Chondrocyte (in vitro differentiated cells): ENCODE data around the gene ZNF653. TPM values are rescaled to one million over a fixed set of nuclear protein-coding genes. Genes with fewer than 3 reads are reported as not detected.

Experiments used
- DNase-seq: peaks from one replicate; pipeline ENCODE4 v3.0.0; 2021; ENCODE audit warnings: mixed read lengths, low spot score
- H3K27ac Mint-ChIP-seq: one replicate; pipeline ENCODE4 v1.8.0; 2021; ENCODE audit warnings: mild to moderate bottlenecking, moderate library complexity, mixed read lengths; ENCODE audit not compliant: unreplicated experiment
- H3K27me3 Mint-ChIP-seq: 2 replicates; pipeline ENCODE4 v1.8.0; 2021; ENCODE audit warnings: low read depth, mixed read lengths
- H3K36me3 Mint-ChIP-seq: 2 replicates; pipeline ENCODE4 v1.8.0; 2021; ENCODE audit warnings: low read depth, mixed read lengths
- H3K4me1 Mint-ChIP-seq: 2 replicates; pipeline ENCODE4 v1.8.0; 2021; ENCODE audit warnings: low read depth, mild to moderate bottlenecking, mixed read lengths
- H3K4me3 Mint-ChIP-seq: one replicate; pipeline ENCODE4 v1.8.0; 2021; ENCODE audit warnings: mild to moderate bottlenecking, moderate library complexity, mixed read lengths; ENCODE audit not compliant: unreplicated experiment
- H3K9me3 Mint-ChIP-seq: 2 replicates; pipeline ENCODE4 v1.8.0; 2021; ENCODE audit warnings: low read depth, mixed read lengths
- CTCF ChIP-seq: fragments of 200-600 bp; sonication (generic); IDR thresholded peaks from 2 replicates; pipeline ENCODE4 v1.5.0; 2021; ENCODE audit warnings: antibody characterized with exemption, mild to moderate bottlenecking, moderate library complexity
- total RNA-seq: library from RNA; stranded (reverse); gene quantifications from 3 replicates; pipeline ENCODE4 v1.2.1, GENCODE V29; 2021

Gene ZNF653
- total RNA-seq, 1 donor from 2014 or later = 8.2 TPM

GRCh38 chr19:11451327-11451870 lies 54.2 kb downstream of the ZNF653 start:
- DNase-seq = no peak
- Mint-ChIP-seq H3K27me3 (no peaks in the 10 kb centered on the region), H3K27ac (no peak overlapping the region), H3K36me3 (peaks cover 7% of the 10 kb centered on the region), H3K4me3 (no peak overlapping the region), H3K9me3 (no peaks in the 10 kb centered on the region), H3K4me1 (peaks cover 5% of the 10 kb centered on the region)
- TF ChIP-seq CTCF = no peak

- Mint-ChIP-seq H3K9me3 (no peaks in the 10 kb centered on the region), H3K36me3 (peaks cover 7% of the 10 kb centered on the region), H3K27ac (no peak overlapping the region), H3K4me3 (no peak overlapping the region), H3K4me1 (peaks cover 5% of the 10 kb centered on the region), H3K27me3 (no peaks in the 10 kb centered on the region)
- TF ChIP-seq CTCF = no peak
- no peak for DNase-seq
Measured at GRCh38 chr19:11450570-11451326, 54.9 kb downstream of the ZNF653 start.

- no peak for DNase-seq
- H3K27me3 Mint-ChIP-seq = no peaks in the 10 kb centered on the region
Measured at GRCh38 chr19:11448923-11449554, 56.6 kb downstream of the ZNF653 start.

GRCh38 chr19:11448410-11448809 lies 57.2 kb downstream of the ZNF653 start:
- Mint-ChIP-seq H3K36me3 (peaks cover 9% of the 10 kb centered on the region), H3K4me1 (peaks cover 5% of the 10 kb centered on the region), H3K27me3 (no peaks in the 10 kb centered on the region), H3K27ac (no peak overlapping the region), H3K9me3 (no peaks in the 10 kb centered on the region), H3K4me3 (no peak overlapping the region)
- TF ChIP-seq CTCF = no peak
- DNase-seq = no peak

More at GRCh38 chr19:11448923-11449554, 56.6 kb downstream of the ZNF653 start:
- no peak overlapping the region for H3K27ac Mint-ChIP-seq
- no peaks in the 10 kb centered on the region for H3K9me3 Mint-ChIP-seq
- H3K4me1 Mint-ChIP-seq = peaks cover 5% of the 10 kb centered on the region
- H3K4me3 Mint-ChIP-seq = no peak overlapping the region
- TF ChIP-seq CTCF = no peak
- peaks cover 8% of the 10 kb centered on the region for H3K36me3 Mint-ChIP-seq

GRCh38 chr19:11447347-11448262 lies 58.0 kb downstream of the ZNF653 start:
- no peaks in the 10 kb centered on the region for H3K27me3 Mint-ChIP-seq
- peaks cover 9% of the 10 kb centered on the region for H3K36me3 Mint-ChIP-seq
- H3K4me3 Mint-ChIP-seq = no peak overlapping the region
- DNase-seq = no peak
- peaks cover 5% of the 10 kb centered on the region for H3K4me1 Mint-ChIP-seq
- H3K27ac Mint-ChIP-seq = no peak overlapping the region
- TF ChIP-seq CTCF = no peak
- H3K9me3 Mint-ChIP-seq = no peaks in the 10 kb centered on the region
